Endodermal cell (in vitro differentiated cells): ENCODE results near the gene IGIP. TPM values are rescaled to one million over a fixed set of nuclear protein-coding genes. Genes with fewer than 3 reads are reported as not detected.

Experiments used
- DNase-seq: peaks from one replicate; pipeline ENCODE4 v3.0.0-alpha.2; 2017
- H3K27ac ChIP-seq: 2 replicates; pipeline ENCODE4 v1.5.1; 2013; ENCODE audit warnings: mild to moderate bottlenecking, low read depth, low read length, moderate library complexity
- H3K27me3 ChIP-seq: 2 replicates; pipeline ENCODE4 v1.6.1; 2013; ENCODE audit warnings: mild to moderate bottlenecking, low read length, moderate library complexity; ENCODE audit not compliant: insufficient read depth, control insufficient read depth, poor library complexity, severe bottlenecking
- H3K36me3 ChIP-seq: 2 replicates; pipeline ENCODE4 v1.7.0; 2013; ENCODE audit warnings: mild to moderate bottlenecking, low read length, moderate library complexity; ENCODE audit not compliant: control insufficient read depth, insufficient read depth
- H3K4me1 ChIP-seq: one replicate; pipeline ENCODE4 v1.7.0; 2013; ENCODE audit warnings: low read length; ENCODE audit not compliant: control insufficient read depth, insufficient read depth
- H3K4me3 ChIP-seq: 2 replicates; pipeline ENCODE4 v1.5.1; 2013; ENCODE audit warnings: mild to moderate bottlenecking, low read length, moderate library complexity
- H3K9ac ChIP-seq: 2 replicates; pipeline ENCODE4 v1.6.1; 2013; ENCODE audit warnings: mild to moderate bottlenecking, low read length, moderate library complexity; ENCODE audit not compliant: poor library complexity, severe bottlenecking; ENCODE audit errors: extremely low read depth
- H3K9me3 ChIP-seq: 2 replicates; pipeline ENCODE4 v1.6.1; 2013; ENCODE audit warnings: mild to moderate bottlenecking, low read length, moderate library complexity; ENCODE audit not compliant: control insufficient read depth
- H3K27ac Mint-ChIP-seq: 2 replicates; pipeline ENCODE4 v1.8.0; 2020; ENCODE audit warnings: mixed read lengths
- H3K27me3 Mint-ChIP-seq: 2 replicates; pipeline ENCODE4 v1.8.0; 2021; ENCODE audit warnings: mild to moderate bottlenecking, mixed read lengths; ENCODE audit not compliant: insufficient read depth
- H3K36me3 Mint-ChIP-seq: 2 replicates; pipeline ENCODE4 v1.8.0; 2020; ENCODE audit warnings: low read depth, mixed read lengths
- H3K4me1 Mint-ChIP-seq: 2 replicates; pipeline ENCODE4 v1.8.0; 2020; ENCODE audit warnings: mixed read lengths
- H3K4me3 Mint-ChIP-seq: 2 replicates; pipeline ENCODE4 v1.8.0; 2020; ENCODE audit warnings: mild to moderate bottlenecking, moderate library complexity, mixed read lengths
- H3K9me3 Mint-ChIP-seq: 2 replicates; pipeline ENCODE4 v1.8.0; 2020; ENCODE audit warnings: mild to moderate bottlenecking, mixed read lengths
- CTCF ChIP-seq: fragments of 200-600 bp; sonication (generic); conservative IDR thresholded peaks from 2 replicates; pipeline ENCODE4 v1.5.0; 2021; ENCODE audit warnings: antibody characterized with exemption, mild to moderate bottlenecking
- WGBS, 2 experiments: methylation state at CpG; one replicate each; pipeline versions ENCODE4 v1.1.5 to v1.1.7; 2013; ENCODE audit warnings: missing lambda C conversion rate in 2 of 2, mixed read lengths in 1 of 2; ENCODE audit not compliant: insufficient coverage in 1 of 2, insufficient read length in 1 of 2; 5-methylcytosine and 5-hydroxymethylcytosine counted together
- total RNA-seq, 2 donors: library from RNA; stranded (reverse); fragmentation: NEBNext Ultra II Directional in 1 of 2; extraction: Animal tissue kit (Norgen Biotek cat#: 25700) in 1 of 2; gene quantifications; 2 replicates in 1 of 2; 3 replicates in 1 of 2; pipeline ENCODE4 v1.2.1, GENCODE V29; 2021

Gene IGIP
- total RNA-seq, 2 donors from 2014 or later: 2.0 to 2.5 TPM

DNA sequence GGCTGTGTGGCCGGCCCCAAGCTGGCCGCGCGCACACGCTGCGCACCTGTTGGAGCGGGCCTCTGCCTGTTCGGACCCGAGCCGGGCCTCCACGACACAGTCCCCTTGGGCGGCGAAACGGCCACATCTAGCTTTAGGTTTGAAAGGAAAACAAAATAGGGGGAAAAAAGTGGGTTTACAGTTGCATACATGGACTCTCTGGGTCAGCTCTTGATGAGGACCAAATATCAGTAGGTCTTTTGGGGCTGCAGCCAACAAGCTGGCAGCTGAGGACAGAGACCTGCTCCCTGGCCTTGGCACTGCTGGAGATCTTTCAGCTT, 20.7 kb downstream of the IGIP start:
- peaks cover 10% of the 10 kb centered on the region for H3K4me1 Mint-ChIP-seq
- Histone ChIP-seq H3K9ac (no peak overlapping the region), H3K4me1 (peaks cover 9% of the 10 kb centered on the region), H3K27ac (no peak overlapping the region), H3K4me3 (peak overlapping the region; percentile 74), H3K36me3 (no peaks in the 10 kb centered on the region), H3K27me3 (peaks cover 50% of the 10 kb centered on the region), H3K9me3 (no peaks in the 10 kb centered on the region)
- peaks cover 54% of the 10 kb centered on the region for H3K27me3 Mint-ChIP-seq
- H3K36me3 Mint-ChIP-seq: no peaks in the 10 kb centered on the region
- WGBS, 2 experiments: 20 to 24% methylated on average over 13 to 14 of the region's 14 CpGs
- H3K27ac Mint-ChIP-seq: no peak overlapping the region
- no peak for TF ChIP-seq CTCF
- peak; percentile 44 for DNase-seq
- peak overlapping the region; percentile 51 for H3K4me3 Mint-ChIP-seq
- H3K9me3 Mint-ChIP-seq: no peaks in the 10 kb centered on the region

DNA sequence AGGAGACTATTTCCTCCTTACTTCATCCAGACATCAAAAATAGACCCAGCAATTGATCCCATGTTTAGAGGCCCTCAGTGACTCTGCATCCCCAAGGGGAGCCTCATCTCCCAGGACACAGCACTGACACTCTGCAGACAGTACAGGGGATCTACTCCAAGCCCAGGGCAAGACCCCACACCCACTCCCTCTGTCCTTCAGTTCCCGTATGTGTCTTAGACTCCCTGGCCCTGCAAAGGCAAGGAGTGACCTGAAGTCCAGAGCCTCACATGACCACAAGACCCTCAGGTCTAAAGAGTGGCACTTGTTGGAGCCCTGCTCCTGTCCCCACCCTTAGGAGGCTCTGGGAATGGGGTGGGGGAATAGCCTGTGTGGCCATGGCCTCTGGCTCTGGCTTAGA, 21.7 kb downstream of the IGIP start:
- Mint-ChIP-seq H3K4me3 (no peak overlapping the region), H3K4me1 (peaks cover 15% of the 10 kb centered on the region), H3K9me3 (no peaks in the 10 kb centered on the region), H3K36me3 (no peaks in the 10 kb centered on the region), H3K27ac (no peak overlapping the region), H3K27me3 (peaks cover 57% of the 10 kb centered on the region)
- H3K9ac ChIP-seq: no peak overlapping the region
- DNase-seq: peak; percentile 28
- H3K27ac ChIP-seq: no peak overlapping the region
- H3K27me3 ChIP-seq: peaks cover 40% of the 10 kb centered on the region
- H3K4me3 ChIP-seq: no peak overlapping the region
- H3K4me1 ChIP-seq: peaks cover 9% of the 10 kb centered on the region
- WGBS, 2 experiments: 89% methylated on average over 1 of the region's 1 CpG; no CpG with 5 or more reads in 1 of the 2 experiments
- no peaks in the 10 kb centered on the region for H3K9me3 ChIP-seq
- no peaks in the 10 kb centered on the region for H3K36me3 ChIP-seq
- no peak for TF ChIP-seq CTCF

DNA sequence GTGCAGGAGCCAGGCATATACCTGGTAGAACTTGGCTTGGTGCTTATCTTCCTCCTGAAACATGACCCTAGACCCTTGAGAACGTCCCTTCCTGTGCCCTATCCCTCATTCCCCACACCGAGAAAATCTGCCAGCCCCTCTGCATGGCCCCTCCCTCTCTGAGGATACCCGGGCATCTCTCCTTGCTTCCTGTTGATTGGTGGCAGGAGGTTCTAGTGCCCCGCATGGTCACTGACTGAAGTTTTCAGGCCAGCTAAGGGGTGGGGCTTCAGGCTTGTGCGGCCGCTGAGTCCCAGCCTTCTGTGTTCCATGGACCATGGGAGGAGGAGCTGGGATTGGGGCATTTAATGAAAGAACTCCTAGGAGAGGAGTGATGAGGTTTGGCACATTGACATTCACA, 22.8 kb downstream of the IGIP start:
- WGBS, 2 experiments: 18% methylated on average over 6 of the region's 6 CpGs; no CpG with 5 or more reads in 1 of the 2 experiments
- peaks cover 9% of the 10 kb centered on the region for H3K4me1 ChIP-seq
- DNase-seq: peak; percentile 91
- H3K9me3 Mint-ChIP-seq: no peaks in the 10 kb centered on the region
- TF ChIP-seq CTCF: peak; percentile 56
- no peak overlapping the region for H3K27ac Mint-ChIP-seq
- H3K27me3 ChIP-seq: peaks cover 40% of the 10 kb centered on the region
- no peak overlapping the region for H3K4me3 Mint-ChIP-seq
- no peak overlapping the region for H3K4me3 ChIP-seq
- H3K4me1 Mint-ChIP-seq: peaks cover 20% of the 10 kb centered on the region
- no peaks in the 10 kb centered on the region for H3K9me3 ChIP-seq
- peaks cover 54% of the 10 kb centered on the region for H3K27me3 Mint-ChIP-seq
- no peak overlapping the region for H3K9ac ChIP-seq
- H3K36me3 ChIP-seq: no peaks in the 10 kb centered on the region
- no peaks in the 10 kb centered on the region for H3K36me3 Mint-ChIP-seq
- no peak overlapping the region for H3K27ac ChIP-seq
